ENCODE measurements around the gene RBM15B. TPM values are rescaled to one million over a fixed set of nuclear protein-coding genes. Genes with fewer than 3 reads are reported as not detected.
A peak's percentile ranks its signal among the peaks of the same experiment; 100 is the strongest.

Gene RBM15B
- total RNA-seq, 1 experiment from 2014 or later: 30.9 TPM

- intact Hi-C loops (cut with micrococcal nuclease; ENCODE audit: unreplicated experiment) (no loop called here), in situ Hi-C loops (cut with HindIII; ENCODE audit: low pct_unique_long_range_greater_than_20kb, low sequenced_read_pairs) (no loop called here)
- POLR2A ChIA-PET: interaction anchor here (0.6 to 0.7 kb wide), 2 partner anchors 56 to 144 kb away, joined by 4 to 5 read pairs; no protein-coding TSS in a partner anchor
- TF ChIP-seq SIN3A (IDR thresholded peaks at IDR 0.05; ENCODE audit: borderline replicate concordance, insufficient read depth, low read depth, low read length): no peak
- no peak for TF ChIP-seq REST (IDR thresholded peaks at IDR 0.05; ENCODE audit: insufficient read depth in 1 of 2, low read depth in 2 of 2, low read length in 1 of 2)
- TF ChIP-seq TCF7L2 (IDR thresholded peaks at IDR 0.05; ENCODE audit: low read depth, low read length): no peak
- no peak for TF ChIP-seq CTCF (IDR thresholded peaks at IDR 0.05)
- TF ChIP-seq POLR2AphosphoS5 (IDR thresholded peaks at IDR 0.05; ENCODE audit: low read depth, low read length): no peak; the same call in 1 of the 2 replicates
- peak overlapping the region; percentile 87 to 89 for H3K4me3 ChIP-seq (ENCODE audit: low read depth in 2 of 2, low read length in 2 of 2)
- peak overlapping the region; percentile 89 for H3K27ac ChIP-seq (ENCODE audit: low read length)
- peaks cover 4% of the 10 kb centered on the region for H3K36me3 ChIP-seq (ENCODE audit: control insufficient read depth, insufficient read depth, low read length)
- DNase-seq (ENCODE audit: low read depth, low spot score) (no peak), ATAC-seq (no peak)
- H3K4me1 ChIP-seq (ENCODE audit: control insufficient read depth, insufficient read depth, low read length): peaks cover 29% of the 10 kb centered on the region
- no TSS peak for BruUV-seq (replicated peaks)
- H3K27me3 ChIP-seq (ENCODE audit: control insufficient read depth, insufficient read depth, low read length): no peaks in the 10 kb centered on the region
- CTCF ChIA-PET: interaction anchor here (0.6 to 0.7 kb wide), 4 partner anchors 66 to 1756 kb away, joined by 3 to 4 read pairs (median 4); no protein-coding TSS in a partner anchor
- H3K9me3 ChIP-seq (ENCODE audit: control insufficient read depth, insufficient read depth, low read depth, low read length): no peaks in the 10 kb centered on the region
Observed at GRCh38 chr3:51385621-51386091, 5.4 kb upstream of the RBM15B start.

DNA sequence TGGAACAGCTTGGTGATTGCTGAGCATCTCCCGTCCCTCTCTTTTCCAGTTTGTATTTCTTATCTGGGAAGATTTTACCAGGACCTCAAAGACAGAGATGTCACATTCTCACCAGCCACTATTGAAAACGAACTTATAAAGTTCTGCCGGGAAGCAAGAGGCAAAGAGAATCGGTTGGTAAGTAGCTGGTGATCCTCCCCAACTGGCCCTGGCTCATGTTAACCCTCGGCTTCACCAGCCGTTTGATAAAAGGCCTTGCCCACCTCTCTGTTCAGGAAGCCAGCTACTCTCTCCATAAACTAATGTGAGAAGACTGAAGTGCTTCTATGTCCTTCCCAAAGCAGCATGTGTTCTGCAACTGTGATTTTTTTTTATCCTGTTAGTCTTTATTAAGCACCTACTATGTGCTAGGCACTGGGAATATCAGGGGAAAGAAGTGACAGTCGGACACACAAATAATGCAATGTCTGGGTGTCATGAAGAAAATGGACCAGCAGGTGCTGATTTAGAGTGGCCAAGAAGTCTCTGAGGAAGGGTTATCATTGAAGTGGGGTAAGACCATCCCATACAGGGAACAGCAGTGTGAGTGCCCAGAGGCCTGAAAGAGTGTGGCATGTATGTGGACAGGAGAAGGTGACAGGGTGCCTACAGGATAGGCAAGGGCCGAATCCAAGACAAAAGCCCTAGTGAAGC is 4.8 kb upstream of the RBM15B start:
- ATAC-seq (no peak), DNase-seq (ENCODE audit: low read depth, low spot score) (no peak)
- ChIA-PET POLR2A (no interaction called here), CTCF (no interaction called here)
- H3K4me3 ChIP-seq (ENCODE audit: low read depth in 2 of 2, low read length in 2 of 2): peak overlapping the region; percentile 87 to 89
- peaks cover 4% of the 10 kb centered on the region for H3K36me3 ChIP-seq (ENCODE audit: control insufficient read depth, insufficient read depth, low read length)
- in situ Hi-C loops (cut with HindIII; ENCODE audit: low pct_unique_long_range_greater_than_20kb, low sequenced_read_pairs): no loop called here
- TF ChIP-seq SIN3A (IDR thresholded peaks at IDR 0.05; ENCODE audit: borderline replicate concordance, insufficient read depth, low read depth, low read length): no peak
- TF ChIP-seq POLR2AphosphoS5 (IDR thresholded peaks at IDR 0.05; ENCODE audit: low read depth, low read length): no peak
- no peak for TF ChIP-seq CTCF (IDR thresholded peaks at IDR 0.05)
- no peak for TF ChIP-seq REST (IDR thresholded peaks at IDR 0.05; ENCODE audit: insufficient read depth in 1 of 2, low read depth in 2 of 2, low read length in 1 of 2)
- TF ChIP-seq TCF7L2 (IDR thresholded peaks at IDR 0.05; ENCODE audit: low read depth, low read length): no peak
- no peaks in the 10 kb centered on the region for H3K9me3 ChIP-seq (ENCODE audit: control insufficient read depth, insufficient read depth, low read depth, low read length)
- H3K27ac ChIP-seq (ENCODE audit: low read length): peak overlapping the region; percentile 89
- peaks cover 29% of the 10 kb centered on the region for H3K4me1 ChIP-seq (ENCODE audit: control insufficient read depth, insufficient read depth, low read length)
- intact Hi-C loops (cut with micrococcal nuclease; ENCODE audit: unreplicated experiment): no loop called here
- no peaks in the 10 kb centered on the region for H3K27me3 ChIP-seq (ENCODE audit: control insufficient read depth, insufficient read depth, low read length)
- TSS peak; percentile 82 for BruUV-seq (replicated peaks)

All from Panc1 (cell line).